ENCODE results near the gene SLC2A13.
"Not testable (repeated sequence)": the region's sequence is repeated elsewhere in the genome, so short reads cannot be mapped to it uniquely, and the experiment has no call there.

Gene SLC2A13

DNA sequence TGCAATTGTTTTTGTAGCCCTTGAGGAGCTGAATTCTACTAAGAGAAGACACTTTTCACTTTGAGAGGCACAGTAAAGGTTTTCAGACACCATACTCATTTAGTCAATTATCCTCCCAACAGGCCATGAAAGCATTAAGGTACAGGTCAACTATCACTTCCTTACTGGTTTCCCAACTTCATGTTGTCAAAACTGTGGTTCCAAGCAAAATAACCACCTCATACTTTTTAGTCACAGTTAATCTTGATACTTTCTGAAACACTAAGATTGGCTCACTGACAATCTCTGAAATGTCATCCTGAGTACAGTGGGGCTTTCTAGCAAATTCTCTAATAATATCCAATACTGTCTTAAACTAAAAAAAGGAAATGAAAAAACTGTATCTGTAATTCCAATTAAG, 71.7 kb downstream of the SLC2A13 start:
- no peak for DNase-seq

DNA sequence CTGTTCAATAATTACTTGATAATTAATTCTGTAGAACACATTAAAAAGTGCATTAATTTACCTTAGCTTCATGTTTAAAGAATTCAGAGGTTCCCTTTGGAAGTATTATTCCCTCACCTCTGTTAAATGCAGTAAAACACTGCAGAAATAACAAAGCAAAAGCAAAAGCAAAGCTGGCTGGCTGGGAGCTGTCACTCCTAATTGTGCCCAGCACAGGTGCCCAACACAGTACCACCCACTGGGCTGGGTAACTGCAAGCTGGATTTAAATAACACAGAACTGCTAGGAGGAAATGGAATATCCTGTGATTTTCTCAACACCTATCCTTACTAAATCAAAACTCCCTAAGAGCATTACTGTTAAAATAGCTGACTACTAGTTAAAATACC, 72.6 kb downstream of the SLC2A13 start:
- no peak for DNase-seq

DNA sequence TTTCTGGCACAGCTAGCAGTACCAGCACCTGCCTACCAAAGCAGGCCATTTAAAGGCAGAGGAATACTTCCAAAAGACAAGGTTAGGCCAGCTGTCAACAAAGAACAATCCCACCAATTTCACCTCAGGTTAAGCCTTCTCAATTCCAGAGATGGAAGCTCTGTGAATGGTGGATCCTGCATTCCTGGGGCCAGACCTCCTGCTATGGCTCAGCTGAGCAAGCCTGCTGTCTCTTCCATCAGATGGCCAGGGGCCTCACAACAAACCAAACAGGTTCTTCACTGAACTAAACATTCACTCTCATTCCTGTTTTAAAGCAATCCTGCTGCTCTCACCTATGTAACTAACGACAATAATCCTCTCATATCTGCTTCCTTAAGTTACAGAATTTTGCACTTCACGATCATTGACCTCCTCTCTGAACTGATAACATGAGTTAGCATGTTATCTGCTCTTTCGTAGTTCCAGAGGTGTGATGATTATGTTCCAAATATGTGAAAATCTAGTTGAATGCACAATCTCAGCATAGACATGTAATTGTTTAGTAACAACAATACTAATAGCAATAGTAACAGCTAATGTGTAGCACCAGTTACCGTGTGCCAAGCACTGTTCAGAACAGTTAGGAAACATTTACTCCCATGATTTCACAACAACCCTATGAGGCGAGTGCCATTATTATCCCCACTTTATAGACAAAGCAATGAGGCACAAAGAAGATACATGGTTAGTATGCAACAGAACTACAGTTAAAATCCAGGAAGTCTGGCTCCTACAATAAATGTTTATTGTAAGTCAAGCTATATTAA, 73.2 kb downstream of the SLC2A13 start:
- DNase-seq: no peak

DNA sequence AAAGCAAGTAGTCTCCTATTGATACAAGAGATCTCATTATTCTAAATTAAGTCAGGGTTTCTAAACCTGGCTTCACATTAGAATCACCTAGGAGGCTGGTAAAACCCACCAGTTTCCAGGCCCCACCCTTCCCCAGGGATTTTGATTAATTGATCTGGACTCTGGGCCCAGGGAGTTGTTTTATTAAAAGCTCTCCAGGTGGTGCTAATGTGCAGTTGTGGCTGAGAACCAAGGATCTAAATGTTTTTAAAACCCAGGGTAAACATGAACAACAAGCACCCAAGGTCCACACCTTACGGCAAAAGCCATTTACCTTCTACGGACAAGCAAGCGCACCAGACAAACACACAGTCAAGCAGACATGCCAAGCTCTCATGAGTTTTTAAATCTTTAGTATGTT, 73.9 kb downstream of the SLC2A13 start:
- DNase-seq: no peak

DNA sequence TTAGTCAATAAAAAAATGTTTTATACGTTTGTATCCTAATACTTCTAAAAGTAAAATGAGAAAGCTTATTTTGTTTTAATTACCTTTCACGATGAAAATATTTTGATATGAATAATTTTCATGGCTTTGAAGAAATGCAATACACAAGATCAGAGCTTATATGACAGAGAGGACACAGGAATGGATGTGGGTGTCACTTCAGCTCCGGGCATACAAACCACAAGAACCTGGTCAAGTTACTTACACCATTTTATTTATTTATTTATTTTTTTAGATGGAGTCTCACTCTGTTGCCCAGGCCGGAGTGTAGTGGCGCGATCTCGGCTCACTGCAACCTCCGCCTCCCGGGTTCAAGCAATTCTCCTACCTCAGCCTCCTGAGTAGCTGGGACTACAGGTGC, 74.9 kb downstream of the SLC2A13 start:
- DNase-seq: not testable (repeated sequence)

DNA sequence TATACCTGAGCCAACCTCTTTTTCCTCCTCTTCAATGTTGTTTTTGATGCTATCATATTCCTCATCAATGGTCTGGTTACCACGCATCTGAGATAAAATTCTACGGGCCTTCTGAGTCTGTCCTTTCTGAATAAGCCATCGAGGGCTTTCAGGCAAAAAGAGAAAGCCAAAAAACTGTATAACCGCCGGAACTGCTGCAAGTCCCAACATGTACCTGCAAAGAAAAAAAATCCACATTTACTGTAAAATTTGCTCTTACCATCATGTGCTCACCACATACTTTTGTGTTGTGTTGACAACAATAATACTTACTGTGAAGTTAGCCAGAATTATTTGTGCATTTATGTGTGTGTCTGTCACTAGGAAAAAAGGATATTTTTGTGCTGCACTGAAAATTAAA, 77.6 kb downstream of the SLC2A13 start:
- DNase-seq: no peak

DNA sequence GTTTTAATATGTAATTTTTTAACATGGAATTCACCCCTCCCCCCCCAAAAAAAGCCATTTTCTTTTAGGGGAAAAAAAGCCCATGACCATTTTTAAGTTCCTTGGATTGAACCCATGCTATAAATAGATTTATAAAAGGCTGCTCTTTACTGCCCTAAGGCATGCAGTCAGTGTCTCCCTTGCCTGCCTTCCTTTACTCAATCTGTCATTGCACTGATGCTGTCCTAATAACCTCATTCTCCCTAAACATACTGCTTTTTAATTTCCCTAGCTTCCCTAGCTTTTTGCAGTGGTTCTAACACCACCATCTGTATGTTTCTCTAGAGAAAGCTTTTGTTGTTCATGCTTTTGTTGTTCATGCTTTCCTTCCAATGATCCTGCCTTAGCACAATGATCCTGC, 83.0 kb downstream of the SLC2A13 start:
- no peak for DNase-seq

DNA sequence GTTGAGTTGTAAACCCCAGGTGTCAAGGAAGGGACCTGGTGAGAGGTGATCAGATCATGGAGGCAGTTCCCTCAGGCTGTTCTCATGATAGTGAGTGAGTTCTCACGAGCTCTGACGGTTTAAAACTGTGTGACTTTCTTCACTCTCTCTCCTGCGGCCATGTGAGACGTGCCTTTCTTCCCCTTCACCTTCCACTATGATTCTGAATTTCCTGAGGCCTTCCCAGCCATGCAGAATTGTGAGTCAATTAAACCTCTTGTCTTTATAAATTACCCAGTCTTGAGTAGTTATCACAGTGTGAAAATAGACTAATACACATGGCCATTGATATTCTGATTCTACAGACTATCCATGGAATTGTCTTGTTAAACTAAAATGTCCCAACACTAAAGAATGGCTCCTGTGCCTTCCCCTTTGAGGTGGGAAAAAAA, 85.6 kb downstream of the SLC2A13 start:
- DNase-seq: no peak

DNA sequence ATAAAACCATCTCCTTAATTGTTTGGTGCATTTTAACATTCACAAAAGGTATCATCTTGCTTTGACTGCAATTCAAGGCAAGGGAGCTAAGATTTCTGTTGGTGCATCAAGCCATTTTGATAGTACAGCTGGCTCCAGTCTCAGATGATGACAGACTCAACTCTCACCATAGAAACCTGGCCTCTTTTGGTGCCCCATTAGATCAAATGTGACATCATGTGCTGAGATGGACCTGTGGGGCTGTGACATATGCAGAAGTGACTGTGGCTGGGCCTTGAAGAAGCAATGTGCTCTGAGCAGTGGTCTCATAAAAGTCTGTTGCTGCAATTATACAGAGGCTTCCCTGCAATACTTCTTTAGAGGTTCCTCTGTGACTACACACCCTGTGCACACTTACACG, 88.4 kb downstream of the SLC2A13 start:
- DNase-seq: no peak

DNA sequence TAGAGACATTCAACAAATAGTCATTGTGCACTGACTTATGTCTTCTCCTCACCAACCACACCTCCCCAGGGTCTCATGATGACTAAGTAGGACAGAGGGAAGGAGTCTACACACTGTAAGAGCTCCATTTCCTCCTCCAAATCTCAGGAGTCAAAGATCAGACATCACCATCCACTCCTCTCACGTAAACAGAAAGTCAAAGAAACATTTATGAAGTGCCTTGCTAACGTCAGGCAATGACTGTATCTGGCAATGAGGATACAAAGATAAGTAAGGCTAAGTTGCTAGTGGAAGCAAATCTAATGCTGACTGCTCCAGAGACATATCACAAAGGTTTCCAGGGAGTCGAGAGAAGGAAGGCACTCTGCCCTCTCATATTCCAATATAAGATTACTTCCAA, 88.9 kb downstream of the SLC2A13 start:
- no peak for DNase-seq

DNA sequence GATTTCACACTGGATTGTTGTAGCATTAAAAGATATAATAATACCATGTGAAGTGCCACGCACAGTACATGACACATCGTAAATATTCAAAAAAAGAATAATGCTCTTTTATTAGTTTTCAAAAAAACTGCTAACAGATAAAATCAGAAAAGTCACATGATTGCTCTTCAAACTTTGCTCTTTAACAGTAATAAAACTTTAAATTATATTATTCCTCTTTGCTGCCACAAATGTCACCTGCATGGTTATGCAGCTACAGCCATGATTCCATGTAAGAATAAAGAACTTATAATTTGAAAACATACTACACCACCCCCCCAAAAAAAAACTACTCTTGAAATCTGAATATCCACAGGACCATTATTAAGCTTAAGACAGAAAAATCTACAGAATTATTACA, 90.0 kb downstream of the SLC2A13 start:
- no peak for DNase-seq

DNA sequence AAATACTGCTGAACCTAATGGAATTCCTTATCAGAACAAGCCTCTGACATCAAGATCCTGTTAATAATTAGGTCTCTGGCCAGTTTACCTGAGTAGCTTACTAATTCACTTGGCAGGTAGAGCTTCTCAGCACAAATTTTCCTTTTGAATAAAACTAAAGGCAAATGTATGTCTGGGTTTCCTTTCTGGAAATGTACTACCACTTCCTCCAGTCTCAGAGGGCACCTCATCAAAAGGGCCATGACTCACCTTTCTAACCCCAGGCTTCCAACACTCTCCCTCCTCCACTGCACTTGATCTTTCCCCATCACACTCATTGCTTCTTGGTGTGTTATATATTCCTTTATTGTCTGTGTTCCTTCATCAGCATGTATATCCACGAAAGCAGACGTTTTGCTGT, 90.5 kb downstream of the SLC2A13 start:
- no peak for DNase-seq

DNA sequence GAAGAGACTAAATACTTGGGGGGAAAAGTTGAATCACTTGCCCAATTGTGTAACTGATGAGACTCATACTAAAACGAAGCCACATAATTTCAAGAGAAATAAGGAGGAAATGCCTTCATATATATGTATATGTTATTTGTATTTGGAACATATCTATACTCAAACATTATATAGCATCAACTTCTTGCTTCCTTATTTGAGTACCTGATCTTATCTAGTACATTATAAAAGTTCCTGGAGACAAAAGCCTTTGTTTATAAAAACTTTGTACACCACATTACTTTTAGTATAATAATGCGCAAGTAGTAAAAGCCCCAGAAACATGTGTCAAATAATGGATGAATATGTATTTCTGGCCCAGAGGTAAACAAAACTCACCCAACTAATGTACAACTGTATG, 92.0 kb downstream of the SLC2A13 start:
- DNase-seq: no peak

DNA sequence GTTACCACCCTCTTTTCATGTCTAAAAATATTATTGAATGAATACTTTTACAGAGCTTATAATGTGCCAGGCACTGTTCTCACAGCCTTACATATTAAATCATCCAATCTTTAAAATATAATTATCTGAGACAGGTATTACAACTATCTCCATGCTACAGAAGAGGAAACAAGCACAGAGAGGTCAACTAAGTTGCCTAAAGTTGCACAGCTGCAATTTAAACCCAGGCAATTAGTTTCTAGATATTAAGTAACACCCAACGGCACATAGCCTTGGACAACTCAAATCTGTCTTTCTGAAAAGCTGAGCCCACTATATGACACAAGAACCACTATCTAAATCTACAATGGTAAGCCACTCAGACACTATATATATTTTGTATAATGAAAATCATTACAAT, 92.6 kb downstream of the SLC2A13 start:
- no peak for DNase-seq

DNA sequence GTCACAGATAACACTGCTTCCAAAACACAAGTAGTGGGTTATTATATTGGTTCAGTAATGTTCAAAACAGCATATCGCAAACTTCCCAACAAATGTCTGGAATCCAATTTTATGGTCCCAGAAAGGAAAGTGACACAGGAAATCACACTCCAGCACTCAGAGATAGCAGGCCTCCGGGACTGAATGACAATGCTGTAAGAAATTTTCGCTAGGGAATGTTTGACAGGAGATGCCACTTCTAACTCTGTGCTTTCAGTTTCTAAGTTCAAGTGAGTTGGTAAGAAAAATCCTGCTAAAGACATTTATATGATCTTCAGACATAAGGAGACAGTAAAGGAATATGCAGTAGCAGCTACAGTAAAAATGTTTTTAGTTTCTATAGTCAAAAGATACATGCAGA, 93.2 kb downstream of the SLC2A13 start:
- no peak for DNase-seq

DNA sequence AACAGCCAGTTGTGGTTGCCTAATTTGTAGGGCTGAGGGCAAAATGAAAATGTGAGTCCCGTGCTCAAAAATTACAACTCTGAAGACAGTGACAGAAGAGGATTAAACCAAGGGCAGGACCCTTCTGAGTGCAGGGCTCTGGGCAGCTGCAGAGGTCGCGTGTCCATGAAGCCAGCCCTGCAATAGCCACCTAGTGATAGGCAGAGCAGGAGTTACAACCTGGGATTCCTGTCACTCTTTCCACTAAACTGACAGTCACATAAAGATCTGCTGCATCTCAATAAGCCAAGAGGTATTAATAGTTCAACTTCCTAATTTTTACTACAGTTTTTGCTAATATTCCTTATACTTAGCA, 94.1 kb downstream of the SLC2A13 start:
- no peak for DNase-seq

DNA sequence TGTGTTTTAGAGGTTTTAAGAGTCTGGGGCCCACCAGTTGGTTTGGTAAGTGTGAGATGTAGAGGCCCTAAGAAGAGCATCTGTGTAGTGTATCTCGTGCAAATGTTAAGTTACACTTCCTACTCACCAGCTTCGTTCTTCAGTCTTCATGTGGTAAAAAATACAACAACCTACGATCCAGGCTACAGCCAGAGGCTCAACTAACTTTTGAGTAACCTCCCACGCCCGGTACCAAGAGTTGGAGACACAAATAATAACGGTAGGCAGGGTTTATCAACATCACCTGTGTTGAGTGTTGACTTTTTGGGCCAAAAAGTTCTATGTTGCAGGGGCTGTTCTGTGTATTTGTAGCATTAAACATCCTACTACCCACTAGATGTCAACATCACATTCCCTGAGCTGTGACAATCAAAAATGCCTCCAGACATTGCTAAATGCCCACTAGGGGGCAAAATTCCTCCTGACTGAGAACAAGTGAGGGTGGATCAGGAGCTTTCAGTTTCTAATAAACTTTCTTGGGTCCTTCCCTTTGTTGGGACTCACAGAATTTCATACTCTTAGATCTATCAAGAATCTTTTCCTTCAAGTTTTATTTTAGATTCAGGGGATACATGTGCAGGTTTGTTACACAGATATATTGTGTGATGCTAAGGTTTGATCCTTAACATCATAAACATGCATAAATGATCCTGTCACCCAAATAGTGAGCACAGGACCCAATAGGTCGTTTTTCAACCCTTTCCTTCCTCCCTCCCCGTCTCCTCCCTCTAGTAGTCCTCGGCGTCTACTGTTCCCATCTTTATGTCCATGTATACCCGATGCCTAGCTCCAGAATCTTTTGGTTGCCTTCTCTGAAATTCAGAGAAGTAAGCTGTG, 94.7 kb downstream of the SLC2A13 start:
- DNase-seq: no peak

DNA sequence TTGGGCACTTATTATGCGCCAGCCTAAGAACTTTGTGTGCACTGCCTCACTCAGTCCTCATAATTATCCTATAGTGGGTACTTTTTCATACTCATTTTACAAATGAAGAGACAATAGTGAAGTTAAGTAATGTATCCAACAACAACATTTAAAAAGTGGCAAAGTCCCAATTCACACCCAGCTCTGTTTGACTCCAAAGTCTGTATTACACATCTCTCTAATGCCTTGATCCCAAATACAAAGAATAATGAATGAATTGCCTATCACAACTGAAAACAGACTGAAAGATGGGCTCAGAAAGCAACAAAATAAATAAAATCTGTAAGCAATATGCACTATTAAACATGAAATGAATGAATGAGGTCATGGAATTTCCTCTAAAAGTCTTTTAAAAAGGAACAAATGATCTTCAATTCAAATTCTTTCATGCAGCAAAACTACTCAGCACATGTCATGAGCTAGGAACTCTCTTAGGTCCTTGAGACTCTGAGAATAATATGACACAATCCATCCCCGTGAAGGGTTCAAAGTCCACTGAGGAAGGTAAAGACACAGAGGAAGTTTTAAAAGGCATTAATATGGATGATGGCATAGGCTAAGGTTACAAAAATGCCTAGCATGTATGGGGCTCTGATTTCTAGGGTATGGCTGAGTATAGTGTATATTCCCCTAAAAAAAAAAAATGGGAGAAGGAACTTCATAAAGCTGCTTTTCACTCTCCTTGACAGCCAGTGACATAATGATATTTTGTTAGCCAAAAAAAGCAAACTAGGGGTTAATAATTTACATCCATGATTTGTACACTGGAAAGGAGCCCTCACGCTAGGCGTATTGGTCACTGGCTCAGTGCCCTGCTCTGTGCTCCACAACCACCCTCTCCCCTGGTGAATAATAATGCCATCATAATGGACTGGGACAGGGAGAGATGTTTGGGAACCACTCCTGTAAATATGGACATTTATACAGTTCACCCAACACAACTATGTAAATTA, 103.4 kb downstream of the SLC2A13 start:
- DNase-seq: no peak

DNA sequence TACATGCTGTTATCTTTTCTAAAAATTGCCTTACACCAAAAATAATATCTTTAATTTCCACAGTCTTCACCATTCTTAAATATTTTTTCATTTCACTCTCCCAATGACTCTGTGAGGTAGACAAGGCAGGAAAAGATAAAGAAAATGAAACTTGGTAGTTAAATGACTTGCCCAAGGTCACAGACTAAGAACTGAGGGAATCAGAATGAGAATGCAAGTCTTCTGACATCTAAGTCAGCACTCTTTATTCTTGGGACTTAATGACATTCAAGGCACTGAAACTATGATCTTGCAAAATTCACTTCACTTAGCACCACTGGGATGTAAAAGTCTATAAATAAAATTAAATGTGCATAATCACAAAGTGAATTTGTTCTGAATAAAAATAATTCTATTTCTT, 104.5 kb downstream of the SLC2A13 start:
- DNase-seq: no peak

DNA sequence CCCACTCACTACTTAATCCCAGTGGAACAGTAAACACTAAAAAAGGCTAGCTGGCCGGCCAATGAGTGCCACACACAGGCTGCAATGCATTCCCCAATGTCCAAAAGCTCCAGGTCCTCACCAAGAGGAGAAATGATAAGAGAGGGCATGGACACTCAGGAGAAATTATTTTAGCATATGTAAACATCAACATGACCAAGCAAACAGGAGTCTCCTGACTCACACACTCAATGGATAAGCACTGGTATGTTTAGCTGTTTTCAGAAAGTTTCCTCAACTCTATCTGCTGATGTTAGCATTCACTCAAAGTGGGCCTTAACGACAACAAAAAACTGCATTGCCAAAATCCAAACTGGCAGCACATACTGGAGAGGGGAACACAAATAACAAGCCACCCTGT, 105.0 kb downstream of the SLC2A13 start:
- DNase-seq: no peak

DNA sequence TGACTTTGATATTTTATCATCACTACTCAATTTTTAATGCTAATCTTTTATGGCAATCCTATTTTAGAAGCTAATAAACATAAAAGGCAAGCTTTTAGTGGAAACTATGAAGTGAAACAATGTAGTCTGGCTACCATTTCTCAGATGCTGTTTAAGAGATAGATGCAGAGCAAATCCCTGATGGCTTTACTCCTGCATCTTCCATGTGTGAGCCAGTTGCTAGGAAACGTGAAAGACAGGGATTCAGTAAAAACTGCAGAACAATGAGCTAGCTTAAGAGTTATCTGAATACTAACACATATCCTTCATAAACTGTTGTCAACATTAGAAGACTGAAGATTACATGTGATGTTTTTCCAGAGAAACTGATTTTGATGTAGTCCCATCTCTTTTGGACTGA, 112.6 kb downstream of the SLC2A13 start:
- no peak for DNase-seq

DNA sequence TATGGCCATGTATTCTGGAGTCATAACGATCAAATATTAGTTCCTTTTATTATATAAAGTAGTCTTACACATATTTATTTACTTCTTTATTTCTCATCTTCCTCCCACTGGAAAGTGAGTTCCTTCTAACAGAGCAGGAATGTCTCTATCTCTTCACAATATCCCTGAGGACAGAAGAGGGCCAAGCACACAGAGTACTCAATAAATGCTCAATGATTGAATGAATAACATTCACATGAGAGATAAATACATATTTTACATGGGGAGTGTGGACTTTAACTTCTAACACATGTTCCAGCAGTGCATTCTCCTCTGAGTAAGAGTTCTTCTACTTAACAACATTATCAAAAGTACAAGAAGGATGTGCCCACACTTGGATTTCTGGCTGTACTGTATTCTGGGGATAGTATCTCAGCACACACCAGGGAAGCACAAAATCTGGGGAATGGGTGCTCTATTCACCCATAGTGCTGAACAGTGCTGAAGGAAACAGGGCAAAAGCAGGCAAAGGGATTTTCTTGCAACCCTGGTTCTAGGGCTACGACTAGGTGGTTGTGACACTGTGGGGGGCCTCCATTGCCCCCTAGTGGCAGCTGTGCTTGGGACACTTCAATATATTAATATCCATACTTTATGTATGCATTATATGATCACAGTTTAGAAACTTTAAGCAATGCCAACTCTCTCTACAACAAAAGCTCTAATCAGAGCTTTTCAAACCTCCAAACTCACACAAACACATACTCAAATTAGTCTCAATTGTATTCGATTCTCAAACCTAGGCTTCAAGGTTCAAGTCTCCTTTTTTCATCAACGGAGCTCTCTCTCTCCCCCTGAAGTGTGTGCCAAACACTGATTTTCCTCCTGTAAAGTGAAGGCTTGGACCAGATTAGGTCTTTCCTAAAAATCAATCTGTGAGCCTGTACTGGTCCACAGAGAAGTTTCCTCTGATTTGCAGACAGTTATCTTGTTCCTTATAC, 115.5 kb downstream of the SLC2A13 start:
- DNase-seq: peak; percentile 36

Measured in left hindlimb (tissue), 1 donor.